Heart left ventricle (tissue), 16 donors: ENCODE measurements around the gene TPRN. TPM values are rescaled to one million over a fixed set of nuclear protein-coding genes. Genes with fewer than 3 reads are reported as not detected.
A peak's percentile ranks its signal among the peaks of the same experiment; 100 is the strongest.

Source experiments
- ATAC-seq, 4 donors: fragments of 200-7000 bp; cut with Tn5 transposase; one replicate each; pipeline ENCODE4 v1.9.1; 2020 to 2022; ENCODE audit warnings: moderate library complexity in 4 of 4, mild to moderate bottlenecking in 3 of 4, moderate number of reproducible peaks in 1 of 4
- DNase-seq, 5 donors: peaks; one replicate each; pipeline ENCODE4 v3.0.0-alpha.2; 2020
- H3K27ac ChIP-seq, 12 donors: fragments of 200-600 bp; sonication (generic) in 4 of 12; one replicate each; pipeline versions ENCODE4 v1.5.0 to v1.8.0; 2016 to 2022; ENCODE audit warnings: mild to moderate bottlenecking in 2 of 12
- H3K27me3 ChIP-seq, 9 donors: fragments of 200-600 bp; sonication (generic) in 2 of 9; one replicate each; pipeline versions ENCODE4 v1.5.1 to v1.8.0; 2016 to 2022; ENCODE audit warnings: mild to moderate bottlenecking in 3 of 9
- H3K36me3 ChIP-seq, 9 donors: fragments of 200-600 bp; sonication (generic) in 2 of 9; one replicate each; pipeline versions ENCODE4 v1.5.0 to v1.8.0; 2018 to 2022; ENCODE audit warnings: mild to moderate bottlenecking in 2 of 9
- H3K4me1 ChIP-seq, 12 donors: fragments of 200-600 bp; sonication (generic) in 4 of 12; one replicate each; pipeline versions ENCODE4 v1.5.0 to v1.8.0; 2016 to 2022; ENCODE audit warnings: mild to moderate bottlenecking in 3 of 12
- H3K4me3 ChIP-seq, 12 donors: fragments of 200-600 bp; sonication (generic) in 4 of 12; one replicate each; pipeline versions ENCODE4 v1.5.0 to v1.8.0; 2017 to 2022; ENCODE audit warnings: mild to moderate bottlenecking in 9 of 12, moderate library complexity in 4 of 12
- H3K9me3 ChIP-seq, 12 donors: fragments of 200-600 bp; sonication (generic) in 4 of 12; one replicate each; pipeline versions ENCODE4 v1.5.0 to v1.8.0; 2016 to 2022; ENCODE audit warnings: mild to moderate bottlenecking in 1 of 12
- CTCF ChIP-seq, 12 donors: fragments of 200-600 bp; sonication (generic) in 4 of 12; IDR thresholded peaks; one replicate each; pipeline versions ENCODE4 v1.5.0 to v1.8.0; 2018 to 2022; ENCODE audit warnings: antibody characterized with exemption in 12 of 12, mild to moderate bottlenecking in 5 of 12
- POLR2A ChIP-seq, 2 donors: fragments of 450-650 bp; IDR thresholded peaks; one replicate each; pipeline ENCODE4 v1.6.1; 2017; ENCODE audit warnings: antibody characterized with exemption in 2 of 2, mild to moderate bottlenecking in 2 of 2, moderate library complexity in 2 of 2
- WGBS, 4 donors: extraction: QIAGEN DNeasy Blood & Tissue Kit in 2 of 4; methylation state at CpG; one replicate each; pipeline versions ENCODE4 v1.1.5 to v1.1.7; 2013 to 2018; 5-methylcytosine and 5-hydroxymethylcytosine counted together
- intact Hi-C, 10 donors: fragments of 100-400 bp; cut with DNase I; formaldehyde crosslinking; loops; one replicate each; pipeline versions ENCODE4 v1.11.1 to v1.14.2; 2022
- polyA plus RNA-seq, 2 donors: library from polyadenylated mRNA; stranded (reverse); fragments of 200-250 nt; gene quantifications; one replicate each; pipeline ENCODE4 v1.2.3, GENCODE V29; 2013
- total RNA-seq, 9 donors: library from RNA; depleted of rRNA in 2 of 9; stranded (reverse); fragments of >200 nt in 2 of 9; fragmentation: NEBNext Ultra II Directional in 3 of 9; extraction: Animal tissue kit (Norgen Biotek cat#: 25700) in 3 of 9; gene quantifications; one replicate each; pipeline versions ENCODE4 v1.1.0 to v1.2.4, GENCODE V29; 2016 to 2023
- donor health status: ischemic (EF 13 %, LVEDD 7.1; RV severe dilation, severe dysfunction).
- donor health status: healthy with polysubstance abuse.
- donor health status: DM: no; HTN: yes; CAD: no.
- donor health status: DM: no; HTN: no; CAD: no.
- donor health status: ischemic (EF 25% LVEDD 6.9; RV normal size, moderate dysfunction).
- donor health status: ischemic (EF 25% LVEDD 5.7; RV mildly dilated, moderate dysfunction).
- donor health status: healthy.
- donor health status: DM: yes; HTN: yes; CAD: no.
- donor health status: ischemic (EF 35%, LVEDD 5.7; RV mildly dilated, moderate dysfunction).
- donor health status: nonischemic (EF 11% LVEDD 7.7; RV severe dilation, severe dysfunction).
- donor health status: DM: yes; HTN: yes; CAD: no.
- donor health status: PGD.
- donor health status: ischemic (EF 29% LVEDD 5.4; RV normal size, mild dysfunction).
- donor health status: nonischemic (EF 23%, LVEDD 6.1; RV moderate dilation, normal function).

The TPRN gene
- total and polyA plus RNA-seq, 11 donors, result 11.5 to 18.0 (median 16.6) TPM

GRCh38 chr9:137191245-137191644, 9.3 kb downstream of the TPRN start:
- Histone ChIP-seq H3K9me3 (no peaks in the 10 kb centered on the region), H3K27me3 (no peaks in the 10 kb centered on the region), H3K4me3 (no peak overlapping the region), H3K27ac (peak overlapping the region in 1 of 12 donors; percentile 98), H3K36me3 (peaks cover 0 to 41% (median 25%) of the 10 kb centered on the region in 9 donors), H3K4me1 (peaks cover 18 to 84% (median 60%) of the 10 kb centered on the region in 12 donors)
- 67 to 84% (median 79%) methylated on average over 2 to 3 of the region's 3 CpGs for WGBS, 4 donors
- no peak for TF ChIP-seq POLR2A (IDR thresholded peaks at IDR 0.05)
- no peak for TF ChIP-seq CTCF (IDR thresholded peaks at IDR 0.05)
- DNase-seq, result no peak
- ATAC-seq, result no peak
- intact Hi-C loops, result loop anchor here in 1 of 10 donors (5.0 kb wide), 1 partner anchor 36 kb away; the partner anchor contains the start of genes CYSRT1 and RNF224

GRCh38 chr9:137190315-137190856, 10.2 kb downstream of the TPRN start:
- peak overlapping the region in 8 of 12 donors; percentile 13 to 99 (median 98) for H3K27ac ChIP-seq
- TF ChIP-seq CTCF (IDR thresholded peaks at IDR 0.05) (no peak), POLR2A (IDR thresholded peaks at IDR 0.05) (no peak)
- DNase-seq, result no peak
- H3K4me3 ChIP-seq, result peak overlapping the region in 2 of 12 donors; percentile 83 to 92
- 68 to 96% (median 70%) methylated on average over 2 to 9 of the region's 9 CpGs for WGBS, 4 donors
- H3K4me1 ChIP-seq, result peaks cover 18 to 84% (median 56%) of the 10 kb centered on the region in 12 donors
- ATAC-seq, result no peak
- H3K27me3 ChIP-seq, result no peaks in the 10 kb centered on the region
- peaks cover 0 to 50% (median 32%) of the 10 kb centered on the region in 9 donors for H3K36me3 ChIP-seq
- no peaks in the 10 kb centered on the region for H3K9me3 ChIP-seq
- intact Hi-C loops, result loop anchor here in 1 of 10 donors (5.0 kb wide), 1 partner anchor 37 kb away; the partner anchor contains the start of genes CYSRT1 and RNF224

- Histone ChIP-seq H3K27me3 (no peaks in the 10 kb centered on the region), H3K9me3 (no peaks in the 10 kb centered on the region), H3K27ac (peak overlapping the region; percentile 92 to 99 (median 99)), H3K4me1 (peaks cover 18 to 84% (median 48%) of the 10 kb centered on the region in 12 donors), H3K36me3 (peaks cover 0 to 57% (median 33%) of the 10 kb centered on the region in 9 donors), H3K4me3 (peak overlapping the region; percentile 68 to 100 (median 90))
- ATAC-seq, result peak in 1 of 4 donors; percentile 6
- TF ChIP-seq POLR2A (IDR thresholded peaks at IDR 0.05) (no peak), CTCF (IDR thresholded peaks at IDR 0.05) (no peak)
- intact Hi-C loops, result loop anchor here (5.0 to 10.0 kb wide), 5 partner anchors 33 to 75 kb away; partner anchors contain the start of genes CYSRT1 (in 5 of the 10), RNF224 (in 5 of the 10), RNF208 (in 2 of the 10) and DPP7 (in 1 of the 10)
- DNase-seq, result no peak
- WGBS, 4 donors, result 16 to 35% (median 24%) methylated on average over 17 to 23 of the region's 23 CpGs
These were observed 10.9 kb downstream of the TPRN start for GRCh38 chr9:137189297-137190295.
